Astrocyte of the hippocampus (primary cell): ENCODE data around the gene PCCA.
A peak's percentile ranks its signal among the peaks of the same experiment; 100 is the strongest.
"Not testable (repeated sequence)": the region's sequence is repeated elsewhere in the genome, so short reads cannot be mapped to it uniquely, and the experiment has no call there.

Experiments used
- DNase-seq: peaks from one replicate; pipeline ENCODE4 v3.0.0; 2011; ENCODE audit warnings: low read depth, low spot score

PCCA gene

GRCh38 chr13:100141461-100141961, 52.6 kb downstream of the PCCA start:
- not testable (repeated sequence) for DNase-seq

DNA sequence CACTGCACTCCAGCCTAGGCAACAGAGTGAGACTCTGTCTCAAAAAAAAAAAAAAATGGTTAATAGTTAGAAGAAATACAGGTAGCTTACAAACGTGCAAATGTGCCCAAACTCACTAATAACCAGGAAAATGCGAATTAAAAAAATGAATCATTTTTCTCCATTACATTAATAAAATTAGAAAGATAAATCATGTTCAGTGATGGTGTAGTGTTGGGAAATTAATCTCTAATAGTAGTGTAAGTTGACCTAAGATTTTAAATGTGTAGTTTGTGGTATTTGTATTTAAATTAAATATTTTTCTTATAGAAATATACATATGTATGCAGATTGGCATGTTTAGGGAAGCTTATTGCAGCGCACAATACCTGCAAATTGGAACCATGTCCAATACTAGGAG, 57.6 kb downstream of the PCCA start:
- no peak for DNase-seq

DNA sequence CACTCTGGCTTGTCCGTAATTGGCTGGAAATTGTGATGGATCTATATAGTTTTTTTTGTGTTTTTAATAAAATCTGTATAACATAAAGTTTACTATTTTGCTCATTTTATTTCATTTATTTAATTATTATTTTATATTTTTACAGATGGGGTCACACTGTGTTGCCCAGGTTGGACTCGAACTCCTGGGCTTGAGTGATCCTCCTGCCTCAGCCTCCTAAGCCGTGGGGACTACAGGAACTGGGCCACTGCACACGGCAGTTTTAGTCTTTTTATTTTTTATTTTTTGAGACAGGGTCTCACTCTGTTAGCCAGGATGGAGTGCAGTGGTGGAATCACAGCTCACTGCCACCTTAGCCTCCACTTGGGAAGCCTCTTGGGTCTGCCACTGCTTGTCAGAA, 58.9 kb downstream of the PCCA start:
- DNase-seq: no peak

DNA sequence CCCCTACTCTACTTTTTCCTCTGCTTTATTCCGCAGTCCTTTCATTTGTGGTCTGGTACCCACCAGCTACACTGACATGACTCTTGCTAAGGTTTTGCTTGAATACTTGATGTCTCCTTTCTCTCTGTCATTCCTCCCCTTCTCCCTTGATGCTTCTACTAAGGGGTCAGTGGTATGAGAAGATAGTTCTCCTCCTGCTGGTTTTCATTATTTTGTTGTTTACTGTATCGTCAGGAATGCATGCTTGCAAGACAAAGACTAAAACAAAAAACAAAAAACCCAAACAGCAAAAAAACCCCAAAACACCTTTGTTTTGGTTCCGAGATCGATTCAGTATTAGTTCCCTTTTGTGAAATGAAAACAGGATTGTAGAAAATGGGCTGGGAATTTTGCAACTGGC, 59.5 kb downstream of the PCCA start:
- DNase-seq: no peak

DNA sequence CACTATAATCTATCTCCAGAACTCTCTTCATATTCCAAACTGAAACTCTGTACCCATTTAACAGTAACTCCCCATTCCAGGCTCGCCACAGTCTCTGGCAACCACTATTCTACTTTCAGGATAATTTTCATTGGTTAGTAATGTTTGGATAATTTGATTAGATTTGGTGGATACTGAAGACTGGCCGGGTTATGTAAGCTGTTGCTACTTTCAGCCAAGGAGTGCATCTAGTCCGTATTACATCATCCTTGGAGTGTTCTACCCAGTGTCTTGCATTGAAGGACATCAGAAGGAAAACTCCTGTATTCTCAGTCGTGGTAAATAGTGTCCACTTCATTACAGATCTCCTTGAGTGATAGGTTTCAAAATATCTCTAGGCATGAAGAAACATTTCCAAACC, 60.5 kb downstream of the PCCA start:
- DNase-seq: no peak

- not testable (repeated sequence) for DNase-seq
Observed at GRCh38 chr13:100150711-100151110, 61.8 kb downstream of the PCCA start.

- DNase-seq: no peak
Observed at GRCh38 chr13:100154842-100155416, 66.0 kb downstream of the PCCA start.

- peak; percentile 85 for DNase-seq
Observed at GRCh38 chr13:100156788-100157187, 67.9 kb downstream of the PCCA start.

DNA sequence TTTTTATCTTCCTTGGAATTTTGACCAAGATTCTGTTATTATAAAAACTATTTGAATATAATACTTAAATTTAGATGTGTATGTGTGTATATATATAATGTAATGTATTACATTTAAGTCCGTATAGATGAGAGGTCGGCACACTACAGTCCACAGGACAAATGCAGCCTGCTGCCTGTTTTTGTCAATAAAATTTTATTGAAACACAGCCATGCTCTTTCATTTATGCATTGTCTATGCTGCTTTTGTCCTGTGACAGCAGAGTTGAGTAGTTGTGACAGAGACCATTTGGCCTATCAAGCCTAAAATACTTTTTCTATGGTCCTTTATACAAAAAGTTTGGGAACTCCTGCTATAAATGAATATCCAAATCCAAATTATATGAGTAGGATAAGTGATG, 69.7 kb downstream of the PCCA start:
- DNase-seq: no peak

DNA sequence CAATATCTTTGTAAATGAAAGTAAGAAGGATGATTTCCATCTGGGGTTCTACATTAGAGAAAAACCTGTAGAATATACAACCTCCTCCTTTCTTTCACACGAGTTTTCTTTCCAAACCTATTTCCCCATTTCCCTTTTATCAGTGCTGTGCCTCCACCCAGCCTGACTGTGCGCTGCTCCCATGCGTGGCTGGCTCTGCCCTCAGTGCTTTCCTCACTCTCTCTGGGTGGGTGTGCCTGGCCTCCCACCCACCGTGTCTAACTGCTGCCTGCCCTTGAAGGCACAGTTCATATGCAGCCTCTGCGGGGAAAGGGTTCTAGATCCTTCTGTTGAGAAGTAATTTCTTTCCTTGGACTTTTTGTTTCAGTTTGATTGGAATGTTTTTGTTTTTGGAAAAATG, 70.7 kb downstream of the PCCA start:
- no peak for DNase-seq

GRCh38 chr13:100160450-100160849, 71.6 kb downstream of the PCCA start:
- DNase-seq: no peak

- DNase-seq: no peak
Observed at GRCh38 chr13:100163375-100163774, 74.5 kb downstream of the PCCA start.

DNA sequence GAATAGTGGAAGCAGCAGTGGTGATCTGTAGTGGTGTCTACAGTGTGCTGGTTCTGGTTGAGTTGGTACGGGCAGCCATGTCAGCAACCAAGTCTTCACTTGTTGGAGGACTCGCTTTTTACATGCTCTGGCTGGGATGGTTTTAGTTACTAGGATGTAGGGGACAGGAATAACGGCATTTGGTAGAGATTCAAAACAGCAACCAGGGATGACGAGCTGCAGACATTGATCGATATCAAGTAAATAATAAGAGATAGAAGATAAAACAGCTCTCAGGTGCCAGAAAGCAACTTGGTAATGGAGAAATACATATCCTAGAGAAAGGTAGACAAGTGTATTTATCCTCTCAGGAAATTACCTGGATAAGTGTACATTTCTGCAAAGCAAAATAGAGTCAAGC, 84.3 kb downstream of the PCCA start:
- no peak for DNase-seq

DNA sequence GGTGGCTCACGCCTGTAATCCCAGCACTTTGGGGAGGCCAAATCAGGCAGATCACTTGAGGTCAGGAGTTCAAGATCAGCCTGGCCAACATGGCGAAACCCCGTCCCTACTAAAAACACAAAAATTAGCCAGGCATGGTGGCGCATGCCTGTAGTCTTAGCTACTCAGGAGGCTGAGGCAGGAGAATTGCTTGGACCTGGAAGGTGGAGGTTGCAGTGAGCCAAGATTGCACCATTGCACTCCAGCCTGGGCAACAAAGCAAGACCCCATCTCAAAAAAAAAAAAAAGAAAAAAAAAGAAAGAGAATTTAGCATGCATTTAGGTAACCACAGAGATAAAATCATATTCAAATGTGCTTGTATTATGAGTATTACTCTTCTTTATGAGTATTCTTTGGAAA, 85.6 kb downstream of the PCCA start:
- DNase-seq: not testable (repeated sequence)

GRCh38 chr13:100175078-100175802, 86.3 kb downstream of the PCCA start:
- peak; percentile 42 for DNase-seq

DNA sequence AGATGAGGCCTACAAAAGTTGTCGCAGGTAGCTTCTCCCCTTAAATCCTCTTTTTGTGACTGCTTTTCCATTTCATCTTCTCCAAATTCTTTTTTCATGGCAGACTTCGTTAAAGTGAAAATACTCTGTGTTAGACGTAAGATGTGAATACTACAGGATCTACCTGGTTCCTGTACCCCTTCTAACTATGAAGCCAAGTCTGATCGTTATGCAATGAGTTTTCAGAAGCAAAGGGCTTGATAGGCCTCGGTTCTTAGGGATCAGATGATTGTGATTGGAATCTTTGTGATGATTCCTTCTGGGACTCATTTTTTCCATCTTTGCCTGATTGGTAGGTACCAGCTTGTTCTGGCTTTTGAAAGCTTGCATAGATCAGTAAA, 86.9 kb downstream of the PCCA start:
- peak; percentile 13 for DNase-seq

- DNase-seq: peak; percentile 74
Observed at GRCh38 chr13:100176801-100177400, 88.0 kb downstream of the PCCA start.

- DNase-seq: no peak
Observed at GRCh38 chr13:100178309-100178708, 89.4 kb downstream of the PCCA start.

DNA sequence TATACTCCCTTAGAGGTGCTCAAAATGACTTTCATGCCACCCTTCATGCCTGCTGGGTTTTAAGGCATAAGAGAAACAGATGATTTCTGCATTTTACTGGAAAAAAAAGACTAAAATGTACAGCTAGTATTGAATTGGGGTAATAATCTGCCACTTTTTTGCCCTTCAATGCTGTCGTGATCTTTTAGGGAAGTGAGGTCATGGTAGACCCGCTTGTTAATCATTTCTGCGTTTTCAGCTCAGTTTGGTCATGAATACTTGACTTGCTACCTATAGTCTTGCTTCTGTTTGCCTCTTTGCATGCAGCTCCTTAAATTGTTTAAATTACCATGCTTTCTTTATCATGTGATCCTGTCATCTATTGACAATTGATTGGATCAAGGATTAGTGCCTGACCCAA, 90.4 kb downstream of the PCCA start:
- DNase-seq: no peak

- DNase-seq: no peak
Observed at GRCh38 chr13:100182900-100183490, 94.1 kb downstream of the PCCA start.

DNA sequence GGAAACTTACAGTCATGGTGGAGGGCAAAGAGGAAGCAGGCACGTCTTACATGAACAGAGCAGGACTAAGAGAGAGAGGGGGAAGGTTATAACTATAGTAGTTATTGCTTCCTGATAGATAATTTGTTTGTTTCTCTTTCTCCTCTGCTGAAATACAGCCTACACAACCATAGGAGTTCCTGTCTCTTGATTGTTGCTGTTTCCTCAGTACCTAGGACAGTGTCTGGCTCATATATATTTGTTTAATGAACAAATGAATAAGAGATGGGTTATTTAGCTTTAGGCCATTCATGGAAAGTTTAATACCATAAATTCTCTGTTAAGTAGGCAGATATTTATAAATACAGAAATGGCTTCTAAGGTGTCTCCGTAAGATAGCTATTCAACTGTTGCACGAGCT, 95.2 kb downstream of the PCCA start:
- no peak for DNase-seq

- no peak for DNase-seq
Observed at GRCh38 chr13:100195568-100195967, 106.7 kb downstream of the PCCA start.

GRCh38 chr13:100196375-100196774, 107.5 kb downstream of the PCCA start:
- DNase-seq: no peak
